ENCODE data around the gene RASD2.

The RASD2 gene

DNA sequence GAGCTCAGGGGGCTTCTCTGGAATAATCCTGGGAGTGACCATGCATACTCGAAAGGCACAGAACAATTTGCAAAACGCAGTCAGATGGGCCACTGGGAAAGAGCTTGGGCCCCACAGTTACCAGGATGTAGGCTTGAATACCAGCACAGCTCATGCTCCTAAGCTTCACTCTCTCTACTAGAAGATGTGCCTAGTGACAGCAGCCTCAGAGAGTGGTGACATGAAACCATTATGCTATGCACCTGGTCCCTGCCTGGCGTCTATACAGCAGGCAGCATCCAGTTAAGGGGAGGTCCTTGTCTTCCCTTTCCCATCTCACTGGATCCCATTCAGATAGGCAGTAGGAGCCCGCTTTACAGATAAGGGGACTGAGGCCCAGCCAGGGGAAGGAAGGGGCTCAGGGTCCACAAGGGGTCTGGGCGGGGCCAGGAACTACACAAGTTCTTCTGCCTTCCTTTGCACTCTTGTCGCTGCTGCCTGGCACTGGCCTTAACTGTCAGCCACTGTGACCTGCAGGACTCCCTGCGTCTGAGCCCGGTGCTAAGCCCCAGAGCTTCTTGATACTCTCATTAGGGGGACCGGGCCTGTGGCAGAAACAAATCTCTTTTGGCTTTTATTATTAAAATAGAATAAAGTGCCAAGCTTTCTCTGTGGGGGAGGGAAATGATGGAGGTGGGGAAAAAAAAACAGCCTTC lies 21.2 kb upstream of the RASD2 start:
- no peak for DNase-seq

DNA sequence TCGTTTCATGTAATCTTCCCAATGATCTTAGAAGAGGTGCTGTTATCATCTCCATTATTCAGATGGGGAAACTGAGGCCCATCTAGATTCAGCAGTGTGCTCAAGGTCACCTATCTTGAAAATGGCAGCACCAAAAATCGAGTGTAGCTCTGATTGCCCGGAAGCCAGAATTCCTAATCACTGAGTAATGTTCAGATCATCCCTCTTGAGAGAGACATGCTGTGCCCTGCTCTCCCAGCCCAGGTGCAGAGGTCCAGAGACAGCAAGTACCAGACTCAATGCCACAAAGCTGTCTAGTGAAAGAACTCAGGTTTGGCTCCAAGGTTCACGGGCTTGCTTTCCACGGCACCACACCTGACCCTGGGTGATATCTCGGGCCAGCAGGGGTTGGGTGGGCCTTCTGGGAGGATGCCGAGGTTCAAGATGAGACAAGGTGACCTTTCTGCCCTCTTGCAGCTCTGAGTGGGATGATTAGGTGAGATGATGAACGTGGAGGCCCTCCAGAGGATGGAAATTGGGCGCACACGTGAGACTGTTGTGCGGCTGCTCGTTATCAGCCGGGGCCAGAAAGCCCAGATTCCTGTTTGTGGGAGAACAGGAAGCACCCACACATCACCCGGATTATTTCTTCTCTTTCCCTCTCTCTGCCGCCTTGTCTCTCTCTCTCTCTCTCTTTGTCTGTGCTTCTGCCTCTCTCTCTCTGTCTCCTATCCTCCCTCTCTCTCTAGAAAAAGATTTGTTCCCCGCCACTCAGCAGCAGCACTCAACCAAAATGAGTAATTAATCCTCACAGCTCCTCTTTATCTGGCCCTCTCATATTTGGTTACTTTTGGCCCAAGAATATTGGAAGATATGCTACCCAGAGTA lies 19.0 kb upstream of the RASD2 start:
- DNase-seq: no peak

DNA sequence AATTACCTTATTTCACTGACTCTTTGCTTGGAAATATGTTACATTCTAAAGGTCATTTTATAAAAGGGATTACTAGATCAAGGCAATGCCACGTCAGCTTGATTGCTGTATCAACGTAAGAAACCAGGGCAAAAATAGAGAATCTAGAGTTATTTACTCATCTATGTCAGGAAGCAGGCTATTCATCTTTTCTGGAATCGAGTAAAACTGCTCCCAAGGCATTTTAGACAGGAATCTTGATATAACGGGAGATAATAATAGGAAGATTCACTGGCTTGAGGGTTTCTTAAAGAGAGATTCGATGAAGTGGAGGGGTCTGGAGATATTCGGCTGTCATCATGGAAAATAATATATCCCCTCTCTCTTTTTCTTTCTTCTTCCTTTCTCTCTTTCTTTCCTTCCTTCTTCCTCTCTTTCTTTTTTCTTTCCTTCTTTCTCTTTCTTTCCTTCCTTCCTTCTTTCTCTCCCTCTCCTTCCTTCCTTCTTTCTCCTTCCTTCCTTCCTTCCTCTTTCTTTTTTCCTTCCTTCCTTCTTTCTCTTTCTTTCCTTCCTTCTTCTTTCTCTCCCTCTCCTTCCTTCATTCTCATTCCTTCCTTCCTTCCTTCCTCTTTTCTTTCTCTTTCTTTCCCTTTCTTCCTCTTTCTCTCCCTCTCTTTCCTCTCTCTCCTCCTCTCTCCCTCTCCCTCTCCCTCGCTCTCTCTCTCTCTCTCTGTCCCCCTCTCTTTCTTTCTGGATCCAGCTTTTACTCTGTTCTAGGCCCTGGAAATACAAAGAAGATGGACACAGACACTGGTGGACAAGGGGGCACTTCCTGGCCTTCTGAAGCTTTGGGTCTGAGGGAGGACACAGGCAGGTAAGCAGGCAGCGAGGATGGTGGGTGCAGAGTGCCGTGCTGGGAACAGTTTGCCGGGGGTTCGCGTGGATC lies 18.1 kb upstream of the RASD2 start:
- DNase-seq: no peak

DNA sequence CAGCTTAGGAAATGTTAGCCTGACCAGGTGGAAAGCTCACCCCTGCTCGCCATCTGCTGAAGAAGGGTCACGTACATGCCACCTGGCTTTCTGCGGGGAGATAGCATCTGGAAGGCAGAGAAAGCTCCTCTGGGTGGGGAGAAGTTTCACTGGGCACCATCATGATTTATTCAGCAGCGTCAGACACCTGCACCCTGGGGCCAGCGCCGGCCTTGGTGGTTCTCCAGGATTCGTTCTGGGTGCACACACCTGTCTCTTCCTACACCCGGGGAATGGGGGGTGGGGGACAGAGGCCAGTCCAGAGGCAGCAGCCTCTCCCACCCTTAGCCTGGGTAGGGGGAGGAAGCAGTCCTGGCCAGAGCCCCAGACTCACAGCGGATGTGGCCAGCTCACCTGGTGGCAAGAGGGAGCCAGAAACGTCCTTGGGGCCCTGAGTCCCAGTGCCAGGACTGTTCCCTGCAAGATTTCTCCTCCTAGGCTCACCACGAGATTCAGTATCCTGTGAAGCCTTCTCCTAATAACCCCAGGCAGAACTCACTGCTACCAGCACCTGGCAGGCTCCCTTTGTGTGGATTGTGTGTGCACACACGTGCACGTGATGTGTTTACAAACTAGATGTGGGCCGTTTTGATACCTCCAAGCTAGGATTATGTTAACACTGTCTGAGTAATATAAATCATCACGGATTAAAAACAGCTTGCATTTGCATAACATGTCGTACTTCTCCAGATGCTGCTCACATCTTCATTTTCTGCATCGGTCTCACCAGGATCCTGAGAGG lies 17.3 kb upstream of the RASD2 start:
- no peak for DNase-seq

DNA sequence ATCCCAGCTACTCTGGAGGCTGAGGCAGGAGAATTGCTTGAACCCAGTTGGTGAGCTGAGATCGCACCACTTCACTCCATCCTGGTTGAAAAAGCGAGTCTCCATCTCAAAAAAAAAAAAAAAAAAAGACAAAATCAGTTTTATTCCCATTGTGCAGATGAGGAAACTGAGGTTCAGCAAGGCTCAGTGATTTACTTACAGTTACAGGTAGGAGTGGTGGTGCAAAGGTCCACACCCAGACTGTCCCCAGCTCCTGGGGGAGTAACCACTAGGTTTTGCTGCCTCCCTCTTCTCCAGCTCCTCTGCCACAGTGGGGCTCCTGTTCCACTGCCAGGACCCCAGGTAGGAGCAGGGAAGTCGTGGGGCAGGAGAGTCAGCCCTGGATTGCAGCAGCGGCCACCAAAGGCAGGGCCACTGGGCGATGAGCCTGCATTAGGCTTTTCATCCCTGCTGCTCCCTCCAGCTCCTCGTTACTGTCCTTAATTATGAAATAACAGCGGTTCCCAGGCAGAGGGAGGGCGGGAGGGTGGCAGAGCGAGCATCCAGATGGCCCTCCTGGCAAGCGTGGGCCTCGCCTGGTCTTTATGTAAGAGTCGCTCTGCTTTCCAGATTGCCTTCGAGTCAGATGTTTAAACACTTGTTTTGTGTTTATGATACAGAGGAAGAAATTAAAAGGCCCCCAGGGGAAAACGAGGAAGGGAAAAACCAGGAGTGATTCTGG lies 15.5 kb upstream of the RASD2 start:
- DNase-seq: no peak

DNA sequence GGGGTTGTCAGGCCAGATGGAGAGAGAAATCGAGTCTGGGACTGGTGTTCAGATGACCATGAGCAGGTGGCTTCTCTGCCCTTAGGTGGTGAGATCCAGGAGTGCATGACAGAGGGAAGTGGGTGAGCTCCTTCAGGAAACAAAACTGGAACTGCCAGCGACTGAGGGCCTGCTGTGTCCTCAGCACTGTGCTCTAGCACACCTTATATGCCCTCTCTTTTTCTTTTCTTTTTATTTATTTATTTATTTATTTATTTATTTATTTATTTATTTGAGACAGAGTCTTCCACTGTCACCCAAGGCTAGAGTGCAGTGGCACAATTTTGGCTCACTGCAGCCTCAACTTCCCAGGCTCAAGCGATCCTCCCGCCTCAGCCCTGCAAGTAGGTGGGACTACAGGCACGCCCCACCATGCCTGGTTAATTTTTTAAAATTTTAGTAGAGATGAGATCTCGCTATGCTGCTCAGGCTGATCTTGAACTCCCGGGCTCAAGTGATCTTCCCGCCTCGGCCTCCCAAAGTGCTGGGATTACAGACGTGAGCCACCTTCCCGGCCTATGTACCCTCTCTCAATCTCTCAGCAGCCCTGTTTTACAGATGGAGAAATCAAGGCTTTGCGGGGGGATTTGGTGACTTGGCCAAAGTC lies 14.8 kb upstream of the RASD2 start:
- no peak for DNase-seq

DNA sequence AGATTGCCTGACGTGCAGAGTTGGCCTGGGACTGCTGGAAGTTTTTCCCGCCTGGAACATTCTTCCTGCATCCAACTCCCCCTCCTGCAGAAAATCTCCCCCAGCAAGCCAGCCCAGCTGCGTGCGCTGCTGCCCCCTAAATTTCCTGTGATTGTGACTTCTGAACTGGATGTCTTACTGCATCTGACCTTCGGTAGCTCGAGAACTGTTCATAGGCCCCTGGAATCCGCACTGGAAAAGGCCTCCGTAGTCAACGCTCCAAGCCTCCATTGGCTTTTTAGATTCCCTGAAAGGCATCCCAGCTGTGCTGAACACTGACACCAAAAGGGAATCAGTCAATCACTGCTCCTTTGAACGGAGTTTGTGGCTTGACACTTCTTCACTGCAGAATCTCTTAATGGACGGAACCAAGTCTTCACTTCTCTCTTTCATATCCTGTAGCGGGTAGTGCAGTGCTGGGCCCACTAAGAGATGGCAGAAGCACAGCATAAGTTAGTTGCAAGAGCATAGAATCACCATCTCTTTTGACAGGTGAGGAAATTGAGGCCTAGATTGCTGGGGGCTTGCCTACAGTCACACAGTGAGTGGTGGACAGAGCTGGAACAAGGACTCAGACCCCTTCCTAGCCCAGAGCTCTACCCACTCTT lies 14.2 kb upstream of the RASD2 start:
- DNase-seq: no peak

DNA sequence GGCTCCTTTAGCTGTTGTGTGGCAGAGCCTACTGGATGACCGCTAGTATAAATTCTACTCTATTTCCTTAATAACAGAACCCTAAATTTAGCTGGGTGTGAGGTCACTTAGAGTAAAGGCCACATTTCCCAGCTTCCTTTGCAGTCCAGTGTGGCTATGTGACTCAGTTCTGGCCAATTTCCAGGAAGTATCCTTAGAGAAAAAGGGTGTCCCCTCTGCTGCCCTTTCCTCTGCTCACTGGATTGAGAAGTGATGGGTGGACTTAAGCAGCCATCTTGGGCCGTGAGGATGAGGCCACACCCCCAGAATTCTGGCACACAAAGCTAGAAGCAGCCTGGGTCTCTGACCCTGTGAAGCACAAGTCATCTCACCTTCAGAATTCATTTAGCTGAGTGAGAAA lies 11.7 kb upstream of the RASD2 start:
- DNase-seq: no peak

DNA sequence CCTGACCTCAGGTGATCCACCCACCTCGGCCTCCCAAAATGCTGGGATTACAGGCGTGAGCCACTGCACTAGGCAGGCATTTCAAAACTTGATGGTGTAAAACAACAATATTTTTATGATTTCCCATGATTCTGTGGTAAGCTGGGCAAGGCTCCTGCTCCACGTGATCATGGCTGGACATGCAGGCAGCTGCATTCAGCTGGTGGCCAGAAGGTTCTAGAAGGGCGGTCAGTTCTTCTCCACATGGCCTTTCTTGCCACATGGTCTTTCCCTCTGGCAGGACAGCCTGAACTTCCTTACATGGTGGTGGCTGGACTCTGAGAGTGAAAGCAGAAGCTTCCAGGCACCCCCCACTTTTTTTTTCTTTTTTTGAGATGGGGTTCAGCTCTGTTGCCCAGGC lies 9.9 kb upstream of the RASD2 start:
- DNase-seq: no peak

DNA sequence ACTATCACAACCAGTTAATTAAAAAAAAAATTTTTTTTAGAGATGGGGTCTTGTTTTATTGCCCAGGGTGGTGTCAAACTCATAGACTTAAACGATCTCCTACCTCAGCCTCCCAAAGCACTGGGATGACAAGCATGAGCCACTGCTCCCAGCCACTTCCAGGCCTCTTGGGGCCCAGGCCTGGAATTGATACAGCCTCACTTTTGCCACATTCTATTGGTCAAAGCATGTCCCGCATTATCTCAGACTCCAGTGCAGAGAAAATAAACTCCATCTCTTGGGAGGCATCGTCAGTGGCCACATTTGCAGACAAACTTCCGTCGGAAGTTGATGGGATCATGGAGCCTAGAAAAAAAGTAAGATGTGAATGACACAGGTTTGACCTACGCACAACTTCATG lies 9.4 kb upstream of the RASD2 start:
- no peak for DNase-seq

DNA sequence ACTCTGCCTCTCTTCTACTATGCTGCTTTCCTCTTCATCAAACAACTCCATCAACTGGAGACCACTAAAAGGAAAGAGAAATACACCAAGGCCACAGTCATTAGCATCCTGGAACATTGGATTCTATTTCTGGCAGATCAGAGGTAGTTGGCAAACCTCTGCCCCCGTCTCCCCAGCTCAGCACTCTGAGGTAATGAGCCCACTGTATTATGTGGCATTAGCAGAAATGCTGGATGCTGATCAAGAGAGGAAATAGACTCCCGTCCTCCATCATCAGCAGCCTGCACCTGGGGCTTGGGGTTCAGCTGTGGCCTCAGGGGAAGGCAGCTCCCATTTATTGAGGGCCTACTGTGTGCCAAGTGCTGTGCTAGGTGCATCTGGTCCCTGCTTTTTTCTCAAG lies 9.0 kb upstream of the RASD2 start:
- DNase-seq: no peak

DNA sequence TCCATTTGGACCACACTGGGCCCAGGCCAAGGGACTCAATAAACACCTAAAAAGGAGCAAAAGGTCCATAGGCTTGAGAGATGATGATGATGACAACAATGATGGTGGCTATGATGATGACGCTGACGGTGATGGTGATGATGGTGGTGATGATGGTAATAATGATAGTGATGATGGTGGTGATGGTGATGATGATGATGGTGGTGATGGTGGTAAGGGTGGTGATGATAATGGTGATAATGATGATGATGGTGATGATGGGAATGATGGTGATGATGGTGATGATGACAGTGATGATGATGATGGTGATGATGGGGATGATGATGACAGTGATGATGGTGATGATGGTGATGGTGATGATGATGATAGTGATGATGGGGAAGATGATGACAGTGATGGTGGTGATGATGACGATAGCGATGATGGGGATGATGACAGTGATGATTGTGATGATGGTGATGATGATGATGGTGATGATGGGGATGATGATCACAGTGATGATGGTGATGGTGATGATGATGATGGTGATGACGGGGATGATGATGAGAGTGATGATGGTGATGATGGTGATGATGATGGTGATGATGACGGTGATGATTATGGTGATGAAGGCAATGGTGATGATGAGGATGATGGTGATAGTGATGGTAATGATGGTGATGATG lies 7.1 kb upstream of the RASD2 start:
- DNase-seq: no peak

DNA sequence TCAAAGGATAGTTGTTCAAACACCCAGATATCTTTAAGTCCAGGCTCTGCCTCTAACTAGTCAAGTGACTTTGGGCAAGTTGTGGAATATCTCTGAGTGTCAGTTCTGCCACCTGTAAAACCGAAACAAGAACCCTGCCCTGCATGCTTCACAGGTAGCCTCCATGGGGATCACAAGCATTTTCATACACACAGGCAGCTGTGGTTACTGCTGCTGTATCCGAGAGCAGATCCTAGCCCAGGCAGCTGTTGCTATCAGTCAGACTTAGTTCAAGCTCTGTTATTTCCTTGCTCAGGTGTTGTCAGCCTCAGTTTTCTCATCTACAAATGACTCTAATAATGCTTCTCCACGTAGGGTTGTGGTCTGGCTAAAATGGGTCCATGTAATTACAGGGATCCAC lies 6.5 kb upstream of the RASD2 start:
- DNase-seq: no peak

DNA sequence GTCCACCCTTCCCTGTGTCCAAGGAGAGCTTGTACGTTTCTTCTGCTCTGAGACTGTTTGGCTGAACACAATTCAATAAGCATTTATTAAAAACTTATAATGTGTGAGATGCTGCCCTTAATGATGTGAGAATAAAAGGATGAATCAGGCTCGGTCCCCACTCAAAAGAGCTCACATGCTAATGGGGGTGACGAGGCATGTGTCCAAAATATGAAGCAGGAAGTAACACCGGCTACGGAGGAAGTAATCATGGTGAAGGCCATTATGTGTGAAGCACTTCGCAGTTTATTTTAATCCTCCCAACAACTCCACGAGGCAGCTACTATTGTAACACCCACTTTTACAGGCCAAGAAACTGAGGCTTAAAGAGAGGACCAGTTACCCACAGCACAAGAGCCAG lies 3.4 kb upstream of the RASD2 start:
- no peak for DNase-seq

DNA sequence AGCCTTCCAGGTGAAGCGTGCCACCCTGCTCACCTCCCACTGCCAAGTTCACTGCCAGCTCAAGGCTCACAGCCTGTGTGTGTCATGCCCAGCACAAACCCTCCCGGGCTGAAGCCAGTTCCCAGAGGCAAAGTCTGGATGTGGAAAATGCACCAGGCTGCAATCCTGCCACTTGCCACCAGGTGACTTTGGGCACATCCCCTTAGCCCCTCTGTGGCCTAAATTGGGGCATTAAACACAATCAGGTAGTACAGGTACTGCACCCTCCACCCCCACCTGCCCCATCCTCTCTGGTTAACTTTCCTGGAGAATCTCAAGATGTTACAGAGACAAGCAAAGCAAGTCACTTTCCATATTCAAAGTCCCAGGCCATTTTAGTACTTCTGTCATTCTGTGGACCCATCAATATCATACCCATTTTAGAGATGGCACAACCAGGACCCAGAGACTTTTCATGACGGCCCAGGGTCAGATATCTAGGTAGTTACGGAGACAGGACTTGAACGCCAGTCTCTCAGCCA lies 1.8 kb upstream of the RASD2 start:
- no peak for DNase-seq

DNA sequence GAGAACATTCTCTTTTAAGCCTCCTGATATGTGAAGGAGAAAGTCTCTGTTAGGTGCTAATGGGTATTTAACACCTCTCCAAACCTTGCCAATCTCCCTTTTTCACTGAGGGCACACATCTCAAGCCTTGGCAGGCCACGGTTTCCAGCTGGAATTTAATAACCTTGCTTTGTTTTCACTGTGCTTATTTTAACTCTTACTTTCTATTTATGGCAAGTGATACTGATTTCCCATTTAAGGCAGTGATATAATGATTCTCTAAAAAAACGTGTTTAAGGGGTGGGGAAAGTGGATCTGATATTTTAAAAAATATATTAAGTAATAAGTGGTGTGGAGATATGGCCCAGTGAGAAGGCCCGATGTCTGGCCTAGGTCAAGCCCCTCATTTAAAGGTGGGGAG lies 1.1 kb upstream of the RASD2 start:
- DNase-seq: no peak

DNA sequence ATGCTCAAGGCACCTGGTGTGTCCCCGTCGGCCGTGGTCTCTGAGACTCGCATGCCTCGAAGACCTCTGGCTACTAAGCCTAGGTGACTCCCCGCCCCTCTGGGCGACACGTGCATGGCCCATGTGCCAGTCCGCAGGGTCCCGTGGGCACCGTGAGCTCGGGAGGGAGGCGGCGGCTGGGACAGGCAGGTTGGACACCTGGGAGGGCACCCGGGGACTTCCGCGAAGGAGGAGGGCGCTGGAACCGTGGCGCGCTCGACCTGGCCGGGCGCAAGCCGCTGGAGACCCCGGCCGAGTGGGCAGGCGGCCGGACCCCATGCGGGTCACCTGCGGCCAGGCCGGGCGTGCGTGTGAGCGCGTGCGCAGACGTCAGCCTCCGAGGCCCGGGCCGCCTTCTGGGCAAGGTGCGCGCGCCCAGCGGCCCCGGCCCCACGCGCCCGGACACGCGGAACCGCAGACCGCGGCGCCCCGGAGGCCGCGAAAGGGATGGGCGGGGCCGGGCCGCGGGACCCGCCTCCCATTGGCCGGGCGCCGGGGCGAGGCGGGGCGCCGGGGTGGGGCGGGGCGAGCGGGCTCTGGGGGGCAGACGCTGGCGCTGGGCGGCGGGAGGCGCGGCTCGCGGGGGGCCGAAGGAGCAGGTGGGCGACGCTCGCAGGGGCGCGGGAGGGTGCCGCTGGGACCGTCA lies 579 bp upstream of the RASD2 start:
- DNase-seq: peak; percentile 33

DNA sequence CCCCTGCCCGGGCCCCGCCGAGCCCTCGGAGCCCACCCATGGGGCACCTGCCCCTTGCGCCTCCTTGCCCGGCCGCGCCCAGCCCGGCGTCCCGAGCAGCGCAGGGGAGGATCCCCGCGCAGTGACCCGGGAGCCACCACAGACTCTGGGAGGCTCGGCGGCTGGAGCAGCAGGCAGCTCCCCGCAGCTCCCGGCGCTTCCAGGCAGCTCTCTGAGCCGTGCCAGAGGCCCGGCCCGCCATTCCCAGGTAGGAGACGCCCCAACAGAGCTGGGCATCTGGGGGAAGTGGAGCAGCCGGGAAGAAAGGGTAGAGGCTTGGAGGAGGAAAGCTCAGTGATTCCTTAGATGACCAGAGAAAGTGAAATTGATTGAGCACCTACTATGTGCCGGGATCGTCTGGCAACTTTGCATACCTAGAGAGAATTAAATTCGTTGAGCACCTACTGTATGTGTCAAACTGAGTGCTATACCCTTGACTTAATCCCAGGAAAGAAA lies 670 bp downstream of the RASD2 start:
- no peak for DNase-seq

All from activated CD4-positive, alpha-beta T cell treated with anti-CD3 and anti-CD28 coated beads for 1 hour (primary cell).